Caco-2 (cell line): ENCODE measurements around the gene PLPP7. TPM values are rescaled to one million over a fixed set of nuclear protein-coding genes. Genes with fewer than 3 reads are reported as not detected.
A peak's percentile ranks its signal among the peaks of the same experiment; 100 is the strongest.

Experiments
- BruUV-seq: library from RNA; stranded (reverse); fragments of 400-500 nt; replicated peaks from 2 replicates; lab custom pipeline; 2021; lab: Mats Ljungman, UMichigan
- CTCF ChIA-PET: fragments of 300-600 bp; sonication (Branson Sonifier 250); formaldehyde crosslinking; loops from one replicate; lab custom pipeline; 2022; ENCODE audit warnings: antibody characterized with exemption; lab: Charles Lee
- POLR2A ChIA-PET: fragments of 300-600 bp; sonication (Branson Sonifier 250); formaldehyde crosslinking; loops from one replicate; lab custom pipeline; 2022; ENCODE audit warnings: antibody characterized with exemption; lab: Charles Lee
- DNase-seq, 2 experiments: peaks; one replicate each; pipeline versions ENCODE4 v3.0.0 to v3.0.0-alpha.2; 2020 to 2022
- H3K27me3 ChIP-seq: replicated peaks from 2 replicates; pipeline ENCODE4 v1.6.0; 2011; ENCODE audit warnings: low read length; ENCODE audit not compliant: control insufficient read depth, insufficient read depth
- H3K36me3 ChIP-seq: 2 replicates; pipeline ENCODE4 v1.5.1; 2011; ENCODE audit warnings: low read length; ENCODE audit not compliant: control insufficient read depth, insufficient read depth
- H3K4me1 ChIP-seq: fragments of 250-450 bp; sonication (Bioruptor Pico); 2 replicates; pipeline ENCODE4 v1.5.1; 2020; ENCODE audit warnings: mild to moderate bottlenecking
- H3K4me3 ChIP-seq: 2 replicates; pipeline ENCODE4 v1.5.1; 2011; ENCODE audit warnings: low read depth, mild to moderate bottlenecking, control low read depth, low read length
- H3K9me3 ChIP-seq: fragments of 250-450 bp; sonication (Bioruptor Pico); 2 replicates; pipeline ENCODE4 v1.5.1; 2020; ENCODE audit warnings: mild to moderate bottlenecking, moderate library complexity
- H3K27ac Mint-ChIP-seq: one replicate; pipeline ENCODE4 v1.8.0; 2022; ENCODE audit warnings: mixed read lengths; ENCODE audit not compliant: unreplicated experiment
- H3K27me3 Mint-ChIP-seq: one replicate; pipeline ENCODE4 v1.8.0; 2022; ENCODE audit warnings: mixed read lengths; ENCODE audit not compliant: insufficient read depth, unreplicated experiment
- H3K36me3 Mint-ChIP-seq: one replicate; pipeline ENCODE4 v1.8.0; 2022; ENCODE audit warnings: mild to moderate bottlenecking, mixed read lengths; ENCODE audit not compliant: insufficient read depth, unreplicated experiment
- H3K4me1 Mint-ChIP-seq: one replicate; pipeline ENCODE4 v1.8.0; 2022; ENCODE audit warnings: low read depth, mixed read lengths; ENCODE audit not compliant: unreplicated experiment
- H3K4me3 Mint-ChIP-seq: one replicate; pipeline ENCODE4 v1.8.0; 2022; ENCODE audit warnings: mild to moderate bottlenecking, moderate library complexity, mixed read lengths; ENCODE audit not compliant: unreplicated experiment
- H3K9me3 Mint-ChIP-seq: one replicate; pipeline ENCODE4 v1.8.0; 2022; ENCODE audit warnings: mixed read lengths; ENCODE audit not compliant: unreplicated experiment
- CTCF ChIP-seq, 2 experiments: fragments of 200-600 bp in 1 of 2; IDR thresholded peaks; 1 replicate in 1 of 2; 2 replicates in 1 of 2; pipeline versions ENCODE4 v1.5.1 to v1.8.0; 2011 to 2022; ENCODE audit warnings: antibody characterized with exemption in 1 of 2, control low read depth in 1 of 2, inconsistent platforms in 1 of 2, low read depth in 1 of 2, low read length in 1 of 2, mild to moderate bottlenecking in 1 of 2, moderate library complexity in 1 of 2; ENCODE audit not compliant: insufficient read depth in 1 of 2, severe bottlenecking in 1 of 2, unreplicated experiment in 1 of 2
- intact Hi-C: fragments of 100-400 bp; cut with micrococcal nuclease; formaldehyde crosslinking; loops from one replicate; pipeline ENCODE4 v1.10.0; 2022; ENCODE audit not compliant: unreplicated experiment
- total RNA-seq: library from RNA; stranded (reverse); gene quantifications from 2 replicates; pipeline ENCODE4 v1.2.3, GENCODE V29; 2022

PLPP7 gene
- total RNA-seq, 1 experiment from 2014 or later = 0.11 TPM

- no TSS peak for BruUV-seq
- Mint-ChIP-seq H3K27ac (no peak overlapping the region), H3K4me3 (no peak overlapping the region), H3K9me3 (no peaks in the 10 kb centered on the region), H3K36me3 (peaks cover 6% of the 10 kb centered on the region), H3K4me1 (no peaks in the 10 kb centered on the region), H3K27me3 (peaks cover 9% of the 10 kb centered on the region)
- Histone ChIP-seq H3K27me3 (no peaks in the 10 kb centered on the region), H3K4me3 (no peak overlapping the region), H3K9me3 (no peaks in the 10 kb centered on the region), H3K4me1 (peaks cover 9% of the 10 kb centered on the region), H3K36me3 (no peaks in the 10 kb centered on the region)
- POLR2A ChIA-PET = no interaction called here
- DNase-seq = no peak
- CTCF ChIA-PET = interaction anchor here (0.7 kb wide), 1 partner anchor 11 kb away, joined by 6 read pairs; no protein-coding TSS in a partner anchor
- intact Hi-C loops = no loop called here
- no peak for TF ChIP-seq CTCF (IDR thresholded peaks at IDR 0.05; ENCODE audit: insufficient read depth in 1 of 2, low read depth in 1 of 2, low read length in 1 of 2, severe bottlenecking in 1 of 2, unreplicated experiment in 1 of 2)
Measured at GRCh38 chr9:131347376-131348020, 58.0 kb downstream of the PLPP7 start.

GRCh38 chr9:131348631-131349521 is 59.4 kb downstream of the PLPP7 start:
- intact Hi-C loops = no loop called here
- POLR2A ChIA-PET = interaction anchor here (0.5 kb wide), 1 partner anchor 46 kb away, joined by 8 read pairs; no protein-coding TSS in a partner anchor
- no peaks in the 10 kb centered on the region for H3K4me1 Mint-ChIP-seq
- H3K4me3 ChIP-seq = no peak overlapping the region
- H3K4me3 Mint-ChIP-seq = no peak overlapping the region
- peaks cover 9% of the 10 kb centered on the region for H3K4me1 ChIP-seq
- no TSS peak for BruUV-seq
- peaks cover 3% of the 10 kb centered on the region for H3K27me3 Mint-ChIP-seq
- no peaks in the 10 kb centered on the region for H3K36me3 ChIP-seq
- H3K36me3 Mint-ChIP-seq = peaks cover 6% of the 10 kb centered on the region
- H3K9me3 ChIP-seq = no peaks in the 10 kb centered on the region
- CTCF ChIA-PET = interaction anchor here (0.5 to 1.7 kb wide), 10 partner anchors 11 to 244 kb away, joined by 3 to 9 read pairs (median 4); no protein-coding TSS in a partner anchor
- no peaks in the 10 kb centered on the region for H3K9me3 Mint-ChIP-seq
- H3K27me3 ChIP-seq = no peaks in the 10 kb centered on the region
- H3K27ac Mint-ChIP-seq = no peak overlapping the region
- peak in 1 of 2 experiments; percentile 18 for TF ChIP-seq CTCF (IDR thresholded peaks at IDR 0.05; ENCODE audit: insufficient read depth in 1 of 2, low read depth in 1 of 2, low read length in 1 of 2, severe bottlenecking in 1 of 2, unreplicated experiment in 1 of 2)
- no peak for DNase-seq

DNA sequence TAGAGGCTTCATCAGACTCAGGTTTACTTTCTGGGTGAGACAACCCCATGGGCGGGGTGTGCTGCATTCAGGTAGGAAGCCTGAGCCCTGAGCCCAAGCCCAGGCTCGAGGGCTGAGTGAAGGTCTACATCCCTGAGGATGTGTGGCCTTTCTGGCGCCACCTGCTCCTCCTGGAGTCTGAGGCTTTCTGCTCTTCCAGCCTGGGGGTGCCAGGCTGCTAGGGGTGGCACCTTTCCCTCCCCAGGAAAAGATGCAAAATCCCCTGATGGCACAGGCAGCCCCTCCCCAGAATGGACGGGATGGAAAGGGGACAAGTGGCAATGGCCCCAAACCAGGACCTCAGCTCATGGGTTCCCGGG is 60.0 kb downstream of the PLPP7 start:
- H3K4me1 ChIP-seq = peaks cover 9% of the 10 kb centered on the region
- intact Hi-C loops = no loop called here
- H3K4me1 Mint-ChIP-seq = no peaks in the 10 kb centered on the region
- H3K9me3 Mint-ChIP-seq = no peaks in the 10 kb centered on the region
- no peaks in the 10 kb centered on the region for H3K27me3 ChIP-seq
- no TSS peak for BruUV-seq
- H3K36me3 Mint-ChIP-seq = peaks cover 6% of the 10 kb centered on the region
- H3K4me3 Mint-ChIP-seq = peak overlapping the region; percentile 60
- no peak overlapping the region for H3K27ac Mint-ChIP-seq
- POLR2A ChIA-PET = interaction anchor here (0.5 kb wide), 1 partner anchor 46 kb away, joined by 8 read pairs; no protein-coding TSS in a partner anchor
- no peaks in the 10 kb centered on the region for H3K36me3 ChIP-seq
- H3K27me3 Mint-ChIP-seq = no peaks in the 10 kb centered on the region
- DNase-seq = peak in 1 of 2 experiments; percentile 29
- CTCF ChIA-PET = interaction anchor here (0.5 to 1.7 kb wide), 11 partner anchors 11 to 245 kb away, joined by 3 to 9 read pairs (median 4); no protein-coding TSS in a partner anchor
- TF ChIP-seq CTCF (IDR thresholded peaks at IDR 0.05; ENCODE audit: insufficient read depth in 1 of 2, low read depth in 1 of 2, low read length in 1 of 2, severe bottlenecking in 1 of 2, unreplicated experiment in 1 of 2) = no peak
- no peaks in the 10 kb centered on the region for H3K9me3 ChIP-seq
- no peak overlapping the region for H3K4me3 ChIP-seq
